Trophoblast cell (in vitro differentiated cells and primary cell): ENCODE data around the gene EEF1AKMT4.

Experiments
- DNase-seq, 2 donors: peaks; one replicate each; pipeline ENCODE4 v3.0.0-alpha.2; 2016
- H2AFZ ChIP-seq: 2 replicates; pipeline ENCODE4 v1.6.1; 2013; ENCODE audit warnings: low read length, moderate library complexity, mild to moderate bottlenecking; ENCODE audit not compliant: insufficient read depth, poor library complexity
- H2AK5ac ChIP-seq: 2 replicates; pipeline ENCODE4 v1.6.1; 2013; ENCODE audit warnings: mild to moderate bottlenecking, low read length
- H2BK120ac ChIP-seq: 2 replicates; pipeline ENCODE4 v1.6.1; 2013; ENCODE audit warnings: low read length, mild to moderate bottlenecking, moderate library complexity; ENCODE audit not compliant: insufficient read depth, poor library complexity
- H2BK12ac ChIP-seq: 2 replicates; pipeline ENCODE4 v1.6.1; 2013; ENCODE audit warnings: mild to moderate bottlenecking, low read length, moderate library complexity
- H2BK5ac ChIP-seq: 2 replicates; pipeline ENCODE4 v1.6.1; 2013; ENCODE audit warnings: low read length, low read depth, moderate library complexity, mild to moderate bottlenecking; ENCODE audit not compliant: poor library complexity
- H3K14ac ChIP-seq: 2 replicates; pipeline ENCODE4 v1.6.1; 2013; ENCODE audit warnings: mild to moderate bottlenecking, low read length
- H3K18ac ChIP-seq: 2 replicates; pipeline ENCODE4 v1.6.1; 2013; ENCODE audit warnings: mild to moderate bottlenecking, low read length
- H3K23ac ChIP-seq: 2 replicates; pipeline ENCODE4 v1.6.1; 2013; ENCODE audit warnings: low read length
- H3K27ac ChIP-seq: 2 replicates; pipeline ENCODE4 v1.5.1; 2013; ENCODE audit warnings: low read depth, mild to moderate bottlenecking, inconsistent platforms, low read length, moderate library complexity
- H3K27me3 ChIP-seq: 2 replicates; pipeline ENCODE4 v1.6.1; 2013; ENCODE audit warnings: inconsistent platforms, mild to moderate bottlenecking, low read length, moderate library complexity; ENCODE audit not compliant: insufficient read depth
- H3K36me3 ChIP-seq, 2 experiments: 1 replicate in 1 of 2; 2 replicates in 1 of 2; pipeline ENCODE4 v1.6.1; 2013; ENCODE audit warnings: low read length in 2 of 2, mild to moderate bottlenecking in 2 of 2, moderate library complexity in 1 of 2; ENCODE audit not compliant: insufficient read depth in 2 of 2, control insufficient read depth in 1 of 2
- H3K4ac ChIP-seq: 2 replicates; pipeline ENCODE4 v1.6.1; 2013; ENCODE audit warnings: low read depth, mild to moderate bottlenecking, low read length, moderate library complexity
- H3K4me1 ChIP-seq, 2 experiments: 1 replicate in 1 of 2; 2 replicates in 1 of 2; pipeline ENCODE4 v1.6.1; 2013; ENCODE audit warnings: low read length in 2 of 2, mild to moderate bottlenecking in 2 of 2, moderate library complexity in 1 of 2; ENCODE audit not compliant: insufficient read depth in 2 of 2, control insufficient read depth in 1 of 2
- H3K4me2 ChIP-seq: 2 replicates; pipeline ENCODE4 v1.6.1; 2013; ENCODE audit warnings: inconsistent platforms, mild to moderate bottlenecking, low read length, moderate library complexity
- H3K4me3 ChIP-seq: 2 replicates; pipeline ENCODE4 v1.5.1; 2013; ENCODE audit warnings: mild to moderate bottlenecking, low read depth, low read length, inconsistent platforms
- H3K79me1 ChIP-seq: one replicate; pipeline ENCODE4 v1.6.1; 2013; ENCODE audit warnings: low read length
- H3K79me2 ChIP-seq: 2 replicates; pipeline ENCODE4 v1.6.1; 2013; ENCODE audit warnings: low read length, mild to moderate bottlenecking; ENCODE audit not compliant: control insufficient read depth, insufficient read depth, poor library complexity
- H3K9ac ChIP-seq: 2 replicates; pipeline ENCODE4 v1.6.1; 2013; ENCODE audit warnings: mild to moderate bottlenecking, low read length
- H3K9me3 ChIP-seq: 2 replicates; pipeline ENCODE4 v1.6.1; 2013; ENCODE audit warnings: low read depth, mild to moderate bottlenecking, control low read depth, inconsistent platforms, low read length; ENCODE audit not compliant: insufficient read depth
- H4K12ac ChIP-seq: 2 replicates; pipeline ENCODE4 v1.6.1; 2013; ENCODE audit warnings: low read depth, mild to moderate bottlenecking, low read length, moderate library complexity
- H4K8ac ChIP-seq: 2 replicates; pipeline ENCODE4 v1.6.1; 2013; ENCODE audit warnings: low read depth, mild to moderate bottlenecking, low read length, moderate library complexity
- H4K91ac ChIP-seq: one replicate; pipeline ENCODE4 v1.6.1; 2013; ENCODE audit warnings: low read depth, mild to moderate bottlenecking, low read length, moderate library complexity
- WGBS: extraction: QIAGEN DNeasy Blood & Tissue Kit; methylation state at CpG from one replicate; pipeline ENCODE4 v1.1.7; 2013; ENCODE audit warnings: missing lambda C conversion rate; ENCODE audit not compliant: insufficient read length, insufficient coverage; ENCODE audit errors: extremely low coverage; 5-methylcytosine and 5-hydroxymethylcytosine counted together

The EEF1AKMT4 gene

DNA sequence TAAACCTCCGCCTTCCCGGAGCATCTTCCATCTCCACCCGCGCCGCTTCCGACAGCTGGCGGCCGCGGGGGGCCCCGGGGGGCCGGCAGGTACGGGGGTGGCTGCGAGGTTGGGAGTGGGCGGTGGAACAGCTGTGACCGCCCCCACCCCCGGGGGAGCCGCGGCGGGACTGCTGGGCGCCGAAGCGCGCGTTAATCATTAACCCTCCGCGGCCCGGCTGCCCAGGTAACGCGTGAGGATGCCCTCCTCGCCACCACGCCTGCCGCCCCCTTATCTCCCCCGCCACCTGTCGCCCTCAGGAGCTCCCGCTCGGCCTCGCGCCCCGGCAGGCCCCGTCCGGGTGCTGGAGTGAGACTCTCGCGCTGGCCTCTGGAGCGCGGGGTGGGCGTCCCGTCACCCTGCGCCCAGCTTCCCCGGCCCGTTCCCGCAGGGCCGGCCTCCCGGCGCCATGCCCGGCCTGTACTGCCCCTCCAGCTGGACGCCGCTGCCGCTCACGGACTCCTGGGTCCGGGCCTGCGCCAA is 19.3 kb upstream of the EEF1AKMT4 start:
- no peak overlapping the region for H4K8ac ChIP-seq

DNA sequence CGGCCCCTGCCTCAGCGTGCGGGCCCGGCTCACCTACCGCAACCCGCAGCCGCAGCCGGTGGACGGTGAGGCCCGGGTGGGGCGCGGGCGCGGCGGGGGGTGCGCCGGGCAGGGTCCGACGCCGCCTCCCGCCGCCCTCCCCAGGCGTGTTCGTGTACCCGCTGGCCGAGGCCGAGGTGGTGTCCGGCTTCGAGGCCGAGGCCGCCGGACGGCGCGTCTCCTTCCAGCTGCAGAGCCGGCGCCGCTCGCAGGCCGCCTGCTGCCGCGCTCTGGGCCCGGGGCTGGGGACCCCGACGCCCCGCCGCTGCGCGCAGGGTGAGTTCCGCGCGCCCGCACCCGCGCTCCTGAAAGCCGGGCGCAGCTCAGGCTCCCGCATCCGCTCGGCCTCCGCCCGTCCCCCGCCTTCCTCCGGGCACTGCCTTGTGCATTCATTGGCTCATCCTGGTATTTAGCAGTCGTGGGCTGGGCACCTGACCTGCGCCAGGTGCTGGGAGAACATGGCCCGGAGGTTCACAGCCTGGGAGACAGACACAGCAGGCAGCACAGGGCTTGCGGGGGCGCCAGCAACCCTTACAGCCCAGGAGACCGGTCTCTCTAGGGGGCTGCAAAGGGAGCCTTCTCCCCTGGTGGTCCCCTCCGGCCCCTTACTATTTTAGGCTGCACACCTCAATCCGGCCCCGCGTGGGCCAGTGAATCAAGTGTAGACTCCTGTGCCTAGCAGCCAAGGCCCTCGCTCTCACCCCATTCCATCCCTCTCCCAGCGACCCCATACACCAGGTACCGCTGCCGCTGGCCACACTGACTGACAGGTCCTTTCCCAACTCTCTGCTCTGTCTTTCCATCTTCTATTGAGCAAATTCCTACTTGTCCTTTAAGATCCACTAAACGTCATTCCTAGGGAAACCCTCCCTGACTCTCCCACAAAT is 18.6 kb upstream of the EEF1AKMT4 start:
- Histone ChIP-seq H3K4me3 (no peak overlapping the region), H3K79me2 (no peaks in the 10 kb centered on the region), H3K4me1 (peaks cover 6% of the 10 kb centered on the region in 2 experiments), H3K9me3 (peaks cover 2% of the 10 kb centered on the region), H3K27me3 (peaks cover 51% of the 10 kb centered on the region), H3K27ac (no peak overlapping the region), H2AK5ac (no peak overlapping the region), H2AFZ (peak overlapping the region; percentile 40), H4K8ac (no peak overlapping the region), H3K4ac (no peak overlapping the region), H3K36me3 (no peaks in the 10 kb centered on the region), H2BK12ac (no peak overlapping the region), H4K12ac (no peak overlapping the region), H3K18ac (no peak overlapping the region), H3K9ac (no peak overlapping the region), H4K91ac (no peak overlapping the region), H3K79me1 (no peaks in the 10 kb centered on the region), H2BK5ac (no peak overlapping the region), H3K14ac (no peak overlapping the region), H3K23ac (no peak overlapping the region), H2BK120ac (no peak overlapping the region), H3K4me2 (peak overlapping the region; percentile 37)
- DNase-seq, result peak; percentile 37 to 77
- no CpG with 5 or more reads among the region's 79 CpGs for WGBS

More for the DNA sequence above, 19.3 kb upstream of the EEF1AKMT4 start:
- Histone ChIP-seq H3K23ac (no peak overlapping the region), H3K4me1 (peaks cover 6% of the 10 kb centered on the region in 2 experiments), H4K12ac (no peak overlapping the region), H3K79me1 (no peaks in the 10 kb centered on the region), H3K9ac (no peak overlapping the region), H3K4me3 (peak overlapping the region; percentile 25), H3K14ac (no peak overlapping the region), H2BK120ac (no peak overlapping the region), H2AFZ (no peak overlapping the region), H4K91ac (no peak overlapping the region), H3K18ac (no peak overlapping the region), H2AK5ac (no peak overlapping the region), H3K4me2 (peak overlapping the region; percentile 37), H2BK12ac (no peak overlapping the region), H2BK5ac (no peak overlapping the region), H3K9me3 (peaks cover 2% of the 10 kb centered on the region), H3K27me3 (peaks cover 51% of the 10 kb centered on the region), H3K27ac (no peak overlapping the region), H3K79me2 (no peaks in the 10 kb centered on the region), H3K4ac (no peak overlapping the region), H3K36me3 (no peaks in the 10 kb centered on the region)
- DNase-seq, result no peak
- WGBS, result no CpG with 5 or more reads among the region's 61 CpGs

DNA sequence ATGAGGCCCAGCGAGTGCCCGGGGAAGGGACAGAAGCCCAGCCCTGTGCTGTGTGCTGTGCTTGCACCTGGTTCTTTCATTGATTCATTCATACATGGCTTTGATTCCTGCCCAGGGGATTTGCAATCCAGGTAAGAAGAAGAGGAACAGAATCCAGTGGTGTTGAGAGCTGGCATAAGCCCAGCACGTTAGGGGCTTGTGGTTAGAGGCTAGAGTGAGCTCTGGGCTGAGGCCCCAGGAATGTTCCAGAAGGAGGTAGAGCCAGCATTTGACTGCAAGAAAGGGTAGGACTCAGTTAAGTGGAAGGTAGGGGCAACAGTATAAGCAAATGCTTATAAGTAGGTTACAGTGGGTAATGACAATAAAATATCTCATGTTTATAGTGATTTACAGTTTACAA is 17.8 kb upstream of the EEF1AKMT4 start:
- H2AFZ ChIP-seq, result no peak overlapping the region
- no CpG with 5 or more reads among the region's 3 CpGs for WGBS
- no peak overlapping the region for H4K91ac ChIP-seq
- H3K18ac ChIP-seq, result no peak overlapping the region
- H3K4me3 ChIP-seq, result no peak overlapping the region
- H3K9me3 ChIP-seq, result peaks cover 2% of the 10 kb centered on the region
- no peak overlapping the region for H3K14ac ChIP-seq
- H2AK5ac ChIP-seq, result no peak overlapping the region
- DNase-seq, result no peak
- H2BK120ac ChIP-seq, result no peak overlapping the region
- H3K4me1 ChIP-seq, result peaks cover 6% of the 10 kb centered on the region in 2 experiments
- H2BK5ac ChIP-seq, result no peak overlapping the region
- no peak overlapping the region for H4K12ac ChIP-seq
- no peak overlapping the region for H3K23ac ChIP-seq
- H3K4me2 ChIP-seq, result no peak overlapping the region
- H2BK12ac ChIP-seq, result no peak overlapping the region
- no peak overlapping the region for H3K27ac ChIP-seq
- peaks cover 51% of the 10 kb centered on the region for H3K27me3 ChIP-seq
- no peak overlapping the region for H3K9ac ChIP-seq
- H3K79me1 ChIP-seq, result no peaks in the 10 kb centered on the region
- no peaks in the 10 kb centered on the region for H3K79me2 ChIP-seq
- H3K36me3 ChIP-seq, result no peaks in the 10 kb centered on the region
- H4K8ac ChIP-seq, result no peak overlapping the region
- H3K4ac ChIP-seq, result no peak overlapping the region

DNA sequence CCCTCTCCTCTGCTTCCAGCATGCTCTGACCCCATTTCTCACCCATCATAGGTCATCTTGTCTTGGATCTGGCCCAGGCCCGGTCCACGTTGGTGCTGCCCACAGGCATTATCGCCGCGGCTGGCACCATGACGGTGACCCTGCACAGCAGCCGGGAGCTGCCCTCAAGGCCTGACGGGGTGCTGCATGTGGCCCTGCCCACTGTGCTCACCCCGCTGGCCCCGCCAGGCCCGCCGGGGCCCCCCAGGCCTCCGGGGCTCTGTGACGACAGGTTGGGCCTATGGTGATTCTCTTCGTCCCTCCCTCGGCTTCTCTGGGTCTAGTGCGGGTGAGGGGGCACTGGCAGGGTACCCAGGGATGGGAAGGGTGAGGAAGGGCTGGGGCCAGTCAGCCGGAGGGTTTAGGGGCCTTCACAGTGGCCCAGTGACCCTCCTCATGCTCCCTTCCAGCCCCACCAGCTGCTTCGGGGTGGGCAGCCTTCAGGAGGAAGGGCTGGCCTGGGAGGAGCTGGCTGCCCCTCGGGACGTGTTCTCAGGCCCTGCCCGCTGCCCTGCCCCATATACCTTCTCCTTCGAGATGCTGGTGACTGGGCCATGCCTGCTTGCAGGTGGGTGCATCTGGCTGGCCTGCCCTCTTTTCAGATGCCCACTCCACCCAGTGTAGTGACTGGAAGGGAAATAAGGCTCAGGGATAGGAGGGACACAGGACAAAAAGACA is 16.2 kb upstream of the EEF1AKMT4 start:
- Histone ChIP-seq H3K27ac (no peak overlapping the region), H3K27me3 (peaks cover 46% of the 10 kb centered on the region), H3K9me3 (peaks cover 2% of the 10 kb centered on the region), H3K79me1 (no peaks in the 10 kb centered on the region), H3K23ac (no peak overlapping the region), H2BK5ac (no peak overlapping the region), H2BK120ac (no peak overlapping the region), H2AK5ac (no peak overlapping the region), H3K4ac (no peak overlapping the region), H3K14ac (no peak overlapping the region), H4K8ac (no peak overlapping the region), H4K12ac (no peak overlapping the region), H3K36me3 (no peaks in the 10 kb centered on the region), H3K4me1 (peaks cover 6% of the 10 kb centered on the region in 2 experiments), H3K18ac (no peak overlapping the region), H3K4me2 (no peak overlapping the region), H2BK12ac (no peak overlapping the region), H3K4me3 (no peak overlapping the region), H2AFZ (no peak overlapping the region), H3K9ac (no peak overlapping the region), H4K91ac (no peak overlapping the region), H3K79me2 (no peaks in the 10 kb centered on the region)
- DNase-seq, result no peak
- no CpG with 5 or more reads among the region's 23 CpGs for WGBS
